Kasumi-1 (cell line): ENCODE measurements around the gene TPCN1.
A peak's percentile ranks its signal among the peaks of the same experiment; 100 is the strongest.

Source experiments
- DNase-seq, 2 experiments: peaks; one replicate each; lab custom pipeline; 2025; lab: John Stamatoyannopoulos, UW

Gene TPCN1

DNA sequence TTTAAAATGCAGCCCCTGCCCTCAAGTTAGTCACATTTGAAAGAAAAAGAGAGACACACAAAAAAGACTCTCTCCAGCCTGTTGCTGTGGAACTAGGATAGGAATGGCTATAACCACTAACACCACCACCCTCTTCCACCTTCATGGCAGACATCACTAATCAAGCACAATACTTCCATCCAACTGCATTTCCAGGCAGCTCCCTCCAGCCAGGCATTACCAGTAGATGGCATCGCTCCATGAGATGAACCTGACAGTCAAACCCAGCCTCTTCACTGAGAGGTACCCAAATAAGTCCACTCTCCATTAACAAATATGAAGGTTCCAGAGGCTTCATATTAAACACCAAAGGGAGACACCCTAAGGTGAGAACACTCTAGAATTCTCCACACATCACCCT is 89.2 kb downstream of the TPCN1 start:
- DNase-seq = peak; percentile 24 to 51

DNA sequence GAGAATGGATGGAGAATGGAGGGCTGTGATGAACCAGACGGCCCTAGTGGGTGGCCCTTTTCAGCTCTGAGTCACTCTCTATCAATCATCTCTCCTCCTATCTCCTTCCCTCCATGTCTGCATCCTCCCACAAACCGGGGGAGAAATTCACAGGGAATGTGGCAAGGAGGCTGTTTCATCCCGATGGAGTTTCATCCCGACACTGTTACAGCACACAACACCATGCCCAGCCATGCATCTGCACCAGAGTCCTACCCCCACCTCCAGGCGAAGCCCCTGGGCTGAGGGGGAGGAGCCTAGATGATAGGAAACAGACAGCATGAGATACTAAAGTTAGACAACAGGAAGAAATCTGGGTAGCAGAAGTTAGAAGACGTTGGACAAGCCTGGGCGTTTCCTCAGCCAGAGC is 92.9 kb downstream of the TPCN1 start:
- no peak for DNase-seq

DNA sequence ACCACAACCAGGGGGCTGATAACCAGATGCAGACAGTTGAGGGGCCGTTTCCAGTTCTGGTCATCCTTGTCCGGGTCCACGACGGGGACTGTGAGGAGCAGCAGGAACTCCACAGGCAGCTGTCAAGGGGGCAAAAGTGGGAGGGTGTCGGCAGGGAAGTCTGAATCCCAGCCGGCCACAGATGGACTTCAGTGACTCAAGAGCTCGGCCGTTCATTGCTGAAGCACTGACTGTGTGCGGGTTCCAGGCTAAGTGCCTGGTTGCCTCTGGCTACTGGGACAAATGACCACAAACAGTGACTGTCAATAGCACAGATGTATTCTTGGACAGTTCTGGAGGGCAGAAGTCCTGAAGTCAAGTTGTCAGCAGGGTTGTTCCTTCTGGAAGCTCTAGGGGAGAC is 94.1 kb downstream of the TPCN1 start:
- DNase-seq = no peak

DNA sequence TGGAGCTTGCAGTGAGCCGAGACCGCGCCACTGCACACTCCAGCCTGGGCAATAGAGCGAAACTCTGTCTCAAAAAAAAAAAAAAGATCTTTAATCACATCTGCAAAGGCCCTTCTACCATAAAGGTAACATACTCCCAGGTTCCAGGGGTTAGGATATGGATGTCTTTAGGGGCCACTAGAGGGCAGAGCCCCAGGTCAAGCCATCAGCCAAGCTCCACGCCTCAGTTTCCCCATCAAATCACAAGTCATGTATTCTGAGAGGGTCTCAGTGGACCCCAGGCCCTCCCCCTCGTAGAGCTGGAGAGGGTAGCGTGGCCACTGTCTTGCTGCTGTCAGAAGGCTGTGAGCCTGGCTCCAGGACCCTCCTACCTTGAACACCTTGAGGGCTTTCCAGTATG is 94.9 kb downstream of the TPCN1 start:
- DNase-seq = no peak

DNA sequence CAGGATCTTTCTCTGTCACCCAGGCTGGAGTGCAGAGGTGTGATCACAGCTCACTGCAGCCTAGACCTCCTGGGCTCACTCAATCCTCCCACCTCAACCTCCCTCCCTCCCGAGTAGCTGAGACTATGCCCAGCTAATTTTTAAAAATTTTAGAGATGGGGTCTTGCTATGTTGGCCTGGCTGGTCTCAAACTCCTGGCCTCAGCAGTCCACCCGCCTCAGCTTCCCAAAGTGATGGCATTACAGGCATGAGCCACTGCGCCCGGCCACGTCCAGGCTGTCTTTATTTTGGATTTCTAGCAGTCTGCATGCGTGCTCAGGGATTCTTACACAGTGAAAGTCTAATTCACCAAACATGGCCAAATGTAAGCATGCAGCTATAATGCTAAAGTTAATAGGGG is 95.9 kb downstream of the TPCN1 start:
- DNase-seq = no peak

DNA sequence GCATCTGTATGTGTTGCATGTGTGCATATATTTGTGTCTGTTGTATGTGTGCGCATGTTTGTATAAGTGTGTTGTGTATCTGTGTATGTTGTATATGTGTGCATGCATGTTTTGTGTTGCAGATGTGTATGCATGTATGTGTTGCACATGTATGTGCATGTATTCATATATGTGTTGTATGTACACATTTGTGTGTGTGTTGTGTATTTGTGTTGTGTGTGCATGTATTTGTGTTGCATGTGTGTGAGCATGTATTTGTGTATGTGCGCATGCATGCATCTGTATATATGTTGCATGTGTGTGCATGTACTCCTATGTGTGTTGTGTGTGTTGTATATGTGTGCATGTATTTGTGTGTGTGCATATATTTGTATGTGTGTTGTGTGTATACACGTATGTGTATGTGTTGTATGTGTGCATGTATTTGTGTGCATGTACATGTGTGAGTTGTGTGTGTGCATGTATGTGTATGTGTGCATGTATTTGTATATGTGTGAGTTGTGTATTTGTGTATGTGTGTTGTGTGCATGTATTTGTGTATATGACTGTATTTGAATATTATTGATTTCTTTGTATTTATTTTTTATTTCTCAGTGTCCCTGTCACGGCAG is 96.9 kb downstream of the TPCN1 start:
- DNase-seq = no peak

DNA sequence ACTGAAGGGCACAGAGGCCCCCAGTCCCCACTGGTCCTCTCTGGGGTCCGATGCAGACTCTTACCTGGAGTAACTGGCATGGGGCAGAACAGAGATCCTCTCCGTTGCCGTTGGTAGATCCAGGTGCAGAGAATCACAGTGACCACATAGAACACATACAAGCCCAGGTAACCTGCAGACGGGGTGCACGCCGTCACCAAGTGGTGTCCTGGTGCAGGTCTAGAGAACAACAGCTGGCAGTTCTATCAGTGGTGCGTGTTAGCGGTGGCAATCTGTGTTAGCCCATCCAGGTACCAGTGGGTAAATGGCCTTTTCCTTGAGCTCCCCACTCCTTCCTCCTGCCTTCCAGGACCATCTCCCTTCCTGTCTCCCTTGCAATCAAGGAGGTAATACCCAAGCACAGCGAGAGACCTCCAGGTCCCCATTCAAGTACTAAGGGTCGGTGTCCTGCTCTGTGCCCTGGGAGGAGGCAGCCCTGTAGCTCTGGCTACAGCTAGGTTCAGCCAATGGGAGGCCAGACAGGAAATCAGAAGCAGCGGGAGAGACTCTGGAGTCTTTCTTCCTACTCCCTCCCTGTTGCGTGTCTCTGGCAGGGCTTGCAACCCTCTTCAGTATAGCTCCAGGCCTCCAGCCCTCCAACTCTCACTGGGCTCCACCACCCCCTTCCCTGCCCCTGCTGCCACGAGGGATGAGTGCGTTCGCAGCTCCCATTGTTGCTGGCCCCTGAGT is 97.8 kb downstream of the TPCN1 start:
- no peak for DNase-seq

DNA sequence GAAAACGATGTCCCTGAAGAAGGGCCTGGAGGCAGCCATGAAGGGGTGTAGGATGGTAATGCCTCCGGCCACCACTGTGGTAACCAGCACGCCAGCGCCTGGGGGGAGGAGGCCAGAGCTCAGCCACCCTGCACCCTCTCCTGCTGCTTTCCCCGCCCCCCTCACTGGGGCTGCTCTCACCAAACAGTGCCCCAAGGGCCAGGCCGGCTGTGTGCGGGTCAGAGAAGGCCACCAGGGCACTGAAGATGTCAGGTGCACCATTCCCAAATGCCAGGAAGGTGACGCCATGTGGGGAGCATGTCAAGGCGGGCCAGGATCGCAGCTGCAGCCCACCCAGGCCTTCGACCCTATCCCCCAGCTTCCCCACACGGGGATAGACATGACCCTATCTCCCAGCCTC is 99.1 kb downstream of the TPCN1 start:
- DNase-seq = no peak

DNA sequence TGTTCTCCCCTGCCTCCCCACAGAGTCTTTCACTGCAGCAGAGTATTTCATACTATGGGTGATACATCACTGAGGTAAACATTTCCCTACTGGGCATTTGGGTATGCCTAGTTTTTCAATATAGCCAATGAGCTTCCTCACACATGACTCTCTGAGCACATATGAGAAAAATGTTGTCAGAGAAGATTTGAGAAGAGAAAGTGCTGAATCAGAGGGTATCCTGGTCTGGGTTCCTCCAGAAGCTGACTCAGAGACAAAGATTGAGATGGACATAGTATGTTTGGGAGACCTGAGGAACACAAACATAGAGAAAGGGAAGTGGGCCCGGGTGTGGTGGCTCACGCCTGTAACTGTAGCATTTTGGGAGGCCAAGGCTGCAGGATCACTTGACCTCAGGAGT is 101.1 kb downstream of the TPCN1 start:
- no peak for DNase-seq

DNA sequence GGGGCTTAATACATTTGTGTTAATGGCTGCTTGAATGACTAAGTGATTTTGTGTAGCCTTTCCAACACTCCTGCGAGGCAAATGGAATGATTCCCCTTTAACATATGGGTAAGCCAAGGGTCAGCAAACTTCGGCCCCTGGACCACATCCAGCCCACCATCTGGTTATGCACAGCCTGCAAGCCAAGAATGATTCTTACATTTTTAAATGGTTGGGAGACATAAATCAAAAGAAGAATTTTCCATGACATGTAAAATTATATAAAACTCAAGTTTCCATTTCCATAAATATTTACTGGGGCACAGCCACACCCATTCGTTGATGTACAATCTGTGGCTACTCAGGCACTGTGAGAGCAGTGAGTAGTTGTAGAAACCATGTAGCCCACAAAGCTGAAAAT is 104.7 kb downstream of the TPCN1 start:
- DNase-seq = no peak

DNA sequence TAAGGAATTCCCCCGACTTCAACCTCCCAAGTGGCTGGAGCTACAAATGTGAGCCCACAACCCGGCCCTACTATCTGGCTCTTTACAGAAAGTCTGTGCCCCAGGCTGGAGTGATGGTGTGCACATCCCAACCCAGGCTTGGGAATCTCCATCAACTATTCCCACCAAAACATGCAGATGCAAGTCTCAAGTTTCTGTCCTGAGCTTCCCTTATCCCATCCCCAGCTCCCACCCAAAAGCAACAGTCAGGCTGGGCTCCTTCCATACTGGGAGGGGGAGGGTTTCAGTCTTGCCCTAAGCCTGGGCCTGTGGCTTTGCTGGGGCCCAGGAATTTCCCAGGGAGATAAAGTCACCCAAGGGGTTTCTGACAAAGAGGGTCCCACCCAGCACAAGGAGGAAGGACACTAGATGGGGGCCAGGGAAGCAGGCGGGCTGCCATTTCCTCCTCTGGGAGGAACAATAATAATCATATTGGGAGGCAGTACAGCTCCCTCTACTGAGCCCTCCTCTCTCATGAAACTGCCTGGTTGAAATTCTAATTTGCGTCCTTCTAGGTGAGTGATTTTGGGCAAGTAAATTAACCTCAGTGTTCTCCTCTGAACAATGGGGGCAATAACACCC is 105.6 kb downstream of the TPCN1 start:
- no peak for DNase-seq

DNA sequence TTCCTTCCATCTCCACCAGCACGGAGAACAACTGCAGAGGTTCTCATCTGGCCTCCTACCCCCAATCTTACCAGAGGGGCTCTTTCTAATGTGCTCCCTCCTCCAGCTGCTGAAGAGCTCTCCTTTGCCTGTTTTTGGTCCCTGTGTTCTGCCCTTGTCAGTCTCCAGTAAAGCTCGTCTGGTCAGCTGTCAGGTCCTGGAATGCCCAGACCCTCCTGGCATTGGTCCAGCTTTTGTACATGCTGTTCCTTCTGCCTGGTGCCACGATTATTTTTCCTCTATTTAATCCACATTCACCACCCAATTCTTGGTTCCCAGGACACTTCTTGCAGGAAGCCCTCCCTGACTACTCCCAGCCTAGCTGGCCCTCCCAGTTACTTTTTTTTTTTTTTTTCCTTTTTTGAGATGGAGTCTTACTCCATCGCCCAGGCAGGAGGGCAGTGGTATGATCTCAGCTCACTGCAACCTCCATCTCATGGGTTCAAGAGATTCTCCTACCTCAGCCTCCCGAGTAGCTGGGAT is 107.2 kb downstream of the TPCN1 start:
- no peak for DNase-seq

DNA sequence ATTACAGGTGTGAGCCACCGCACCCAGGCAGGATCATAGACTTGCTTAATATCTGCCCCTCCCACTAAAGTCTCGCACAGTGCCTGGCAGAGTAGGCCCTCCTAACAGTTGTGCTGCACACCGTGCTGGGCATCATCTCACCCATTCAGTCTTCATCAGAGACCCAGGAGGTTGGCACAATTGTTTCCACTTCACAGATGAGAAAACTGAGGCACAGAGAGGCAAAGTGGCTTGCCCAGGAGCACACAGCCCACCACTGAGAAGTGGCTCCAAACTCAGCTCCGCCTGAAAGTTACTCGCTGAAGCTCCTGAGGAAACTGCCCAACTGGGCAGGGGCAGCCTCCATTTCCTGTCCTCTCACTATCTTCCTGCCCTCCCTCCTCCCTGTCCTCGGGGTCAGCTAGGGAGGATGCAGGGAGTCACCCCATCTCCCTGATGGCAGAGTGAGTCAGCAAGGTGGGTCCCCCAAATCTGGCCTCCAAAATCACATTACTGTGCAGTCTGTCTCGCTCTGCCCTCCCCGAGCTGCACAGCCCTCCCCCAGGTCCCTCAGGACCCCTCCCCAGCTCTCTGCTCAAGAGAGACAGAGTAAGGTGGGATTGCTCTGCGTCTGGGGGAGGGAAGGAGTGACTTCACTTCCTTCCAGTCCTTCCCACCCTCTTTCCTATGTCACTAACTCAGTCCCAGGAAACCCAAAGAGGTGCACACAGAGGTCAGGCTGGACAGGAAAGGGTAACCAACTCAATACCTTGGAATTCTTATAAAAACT is 107.9 kb downstream of the TPCN1 start:
- no peak for DNase-seq

DNA sequence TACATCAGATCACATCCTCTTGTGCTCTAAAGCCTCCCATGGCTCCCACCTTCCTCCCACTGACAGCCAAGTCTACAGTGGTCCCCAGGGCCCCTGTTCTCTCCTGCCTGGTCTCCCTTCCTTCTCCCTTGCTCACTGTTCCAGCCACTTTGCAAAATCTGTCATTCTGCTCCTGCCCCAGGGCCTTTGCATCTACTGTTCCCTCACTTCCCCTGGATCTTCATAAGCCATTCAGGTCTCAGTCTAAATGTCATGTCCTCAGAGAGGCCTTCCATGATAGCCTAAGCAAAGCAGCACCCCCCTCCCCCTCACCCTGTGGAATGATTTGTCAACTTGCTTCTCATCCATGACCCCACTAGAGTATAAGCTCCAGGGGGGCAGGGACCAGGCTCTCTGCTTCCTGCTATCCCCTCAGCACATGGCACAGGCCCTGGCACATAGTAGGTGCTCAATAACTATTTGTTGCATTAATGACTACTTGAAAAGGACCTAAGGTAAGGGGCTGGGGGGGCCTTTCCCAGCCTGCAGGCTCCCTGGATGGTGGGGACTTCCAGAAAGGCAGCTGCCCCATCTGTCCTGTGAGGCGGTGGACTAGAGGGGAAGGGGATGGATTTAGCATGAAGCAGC is 108.6 kb downstream of the TPCN1 start:
- no peak for DNase-seq

DNA sequence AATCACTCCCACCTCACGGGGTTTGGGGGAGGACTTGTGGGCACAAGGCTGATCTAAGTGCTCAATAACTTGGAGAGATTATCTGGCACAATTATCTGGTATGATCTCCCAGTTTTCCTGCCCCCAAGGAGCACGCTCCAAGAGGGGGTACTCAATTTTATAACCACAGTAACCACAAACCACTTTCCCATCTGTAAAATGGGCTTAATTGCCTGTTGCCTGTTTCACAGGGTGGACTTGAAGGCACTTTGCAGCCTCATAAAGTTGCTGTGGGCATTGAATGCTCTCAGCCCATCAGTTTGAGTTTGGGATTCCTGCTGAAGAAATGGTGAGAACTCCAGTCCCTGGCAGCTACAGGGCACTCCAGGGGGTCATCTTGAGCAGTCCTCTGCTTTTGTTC is 109.2 kb downstream of the TPCN1 start:
- no peak for DNase-seq

DNA sequence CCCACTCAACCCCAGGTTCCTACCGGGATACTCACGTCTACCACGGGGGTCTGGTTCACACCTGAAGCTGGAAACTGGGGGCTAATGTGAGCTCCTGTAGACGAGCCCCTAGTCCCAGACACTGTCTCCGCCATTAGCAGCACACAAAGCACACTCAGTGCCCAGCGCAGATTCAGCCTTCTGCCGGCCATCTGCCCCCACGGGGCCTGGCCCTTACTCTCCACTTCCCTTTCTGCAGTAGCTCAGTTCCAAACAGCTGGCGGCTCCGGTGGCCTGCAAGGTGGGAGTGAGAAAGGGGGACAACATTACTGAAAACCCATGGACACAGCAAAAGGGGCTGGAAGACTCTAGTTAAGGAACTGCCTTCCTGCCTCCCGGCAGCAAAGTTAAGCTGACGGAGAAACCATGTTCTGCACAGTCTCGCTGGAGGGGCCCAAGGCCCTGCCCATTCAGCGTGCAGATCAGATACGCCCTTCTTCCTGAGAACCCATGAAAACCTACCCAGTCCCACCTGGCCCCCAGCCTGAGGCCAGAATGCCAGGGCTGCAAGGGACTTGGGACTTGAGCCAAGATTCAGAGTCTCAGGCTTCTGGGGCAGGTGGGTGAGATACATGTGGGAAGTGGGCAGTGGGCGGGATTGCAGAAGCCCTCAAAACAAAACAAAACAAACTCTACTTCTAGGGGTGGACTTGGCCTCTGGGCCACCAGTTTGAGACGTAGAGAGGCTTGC is 111.6 kb downstream of the TPCN1 start:
- DNase-seq = no peak

DNA sequence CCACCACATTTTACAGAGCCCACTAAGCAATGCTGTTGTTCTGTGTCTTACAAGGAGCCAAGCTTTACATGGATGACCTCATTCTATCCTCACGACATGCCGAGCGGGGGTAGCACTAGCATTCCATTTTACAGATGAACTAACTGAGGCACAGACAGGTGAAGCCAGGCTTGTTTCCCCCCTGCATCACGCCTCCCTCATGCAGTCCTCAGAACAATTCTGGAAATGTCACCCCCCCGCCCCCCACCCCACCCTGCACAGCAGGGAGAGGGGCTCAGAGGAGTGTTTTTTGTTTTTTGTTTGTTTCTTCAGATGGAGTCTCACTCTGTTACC is 112.1 kb downstream of the TPCN1 start:
- DNase-seq = no peak

DNA sequence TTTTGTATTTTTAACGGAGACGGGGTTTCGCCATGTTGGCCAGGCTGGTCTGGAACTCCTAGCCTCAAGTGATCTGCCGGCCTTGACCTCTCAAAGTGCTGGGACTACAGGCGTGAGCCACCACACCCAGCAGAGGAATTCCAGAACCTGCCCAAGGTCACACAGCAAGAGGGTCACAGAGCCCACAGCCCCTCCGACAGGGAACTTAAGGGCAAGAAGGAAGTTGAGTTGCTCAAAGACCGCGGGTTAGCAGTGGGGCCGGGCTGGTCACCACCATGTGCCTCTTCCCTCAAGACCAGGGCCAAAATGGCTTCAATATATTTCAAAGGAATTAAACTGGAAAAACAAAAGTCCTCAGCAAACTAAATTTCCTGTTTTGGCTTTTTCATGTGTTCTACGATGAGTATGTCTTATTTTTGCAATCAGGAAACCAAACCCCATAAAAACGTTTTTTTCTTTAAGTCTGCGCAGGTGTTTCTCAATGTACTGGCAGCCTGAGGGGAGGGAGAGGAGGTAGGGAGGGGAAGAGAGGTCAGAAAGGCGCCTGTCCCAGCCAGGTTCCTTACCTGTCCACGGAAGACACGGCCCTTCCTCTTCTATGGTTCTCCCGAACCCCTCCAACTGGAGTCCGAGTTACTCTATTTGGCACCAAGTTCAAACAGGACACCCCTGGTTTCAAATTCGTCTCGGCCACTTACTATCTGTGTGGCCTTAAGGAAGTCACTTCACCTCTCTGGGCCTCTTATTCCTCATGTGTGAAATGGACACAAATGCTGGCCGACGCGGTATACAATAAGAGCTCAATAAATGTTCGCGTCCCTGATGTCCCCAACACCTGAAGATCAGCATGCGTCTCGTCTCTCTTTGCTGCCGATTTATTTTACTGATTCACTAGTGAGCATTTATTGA is 112.9 kb downstream of the TPCN1 start:
- peak; percentile 27 to 39 for DNase-seq

DNA sequence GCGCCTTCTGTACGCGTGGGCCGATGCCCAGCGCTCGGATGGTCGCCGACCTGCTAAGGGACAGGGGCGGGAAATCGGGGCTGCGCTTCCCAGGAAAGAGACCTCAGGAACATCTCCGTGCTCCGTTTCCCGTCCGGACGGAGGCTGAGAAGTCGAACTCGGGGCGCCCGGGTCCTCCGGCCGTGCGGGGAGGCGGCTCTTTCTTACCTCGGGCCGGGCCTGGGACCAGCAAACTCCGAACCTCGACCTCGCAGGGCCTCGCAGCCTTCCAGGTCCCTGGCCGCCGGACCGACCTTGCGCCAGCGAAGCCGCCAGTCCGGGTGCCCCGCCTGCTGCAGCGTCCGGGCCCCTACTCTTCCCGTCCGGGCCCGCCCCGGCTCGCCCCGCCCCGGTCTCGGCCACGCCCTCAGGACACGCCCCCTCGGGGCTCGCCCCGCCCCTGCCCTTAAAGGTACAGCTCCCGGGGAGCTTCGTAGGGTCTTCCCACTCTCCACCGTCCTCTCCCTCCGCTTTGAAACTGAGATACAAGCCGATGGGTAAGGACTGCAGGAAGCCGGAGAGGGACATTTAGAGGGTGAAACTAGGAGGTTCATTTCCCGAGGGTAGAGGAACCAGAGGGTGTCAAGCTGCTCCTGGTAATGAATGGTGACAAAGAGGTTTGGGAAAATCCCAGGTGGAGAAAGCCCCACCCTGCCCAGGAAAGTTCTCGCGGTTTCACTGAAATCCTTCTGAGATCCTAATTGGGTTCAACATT is 113.7 kb downstream of the TPCN1 start, which contains the start of gene SLC8B1:
TSS of gene SLC8B1 (minus strand) at position 324 of the 754 bp plus-strand sequence. CDS start 2,231 bp downstream, outside the sequence.
- peak; percentile 46 to 68 for DNase-seq

DNA sequence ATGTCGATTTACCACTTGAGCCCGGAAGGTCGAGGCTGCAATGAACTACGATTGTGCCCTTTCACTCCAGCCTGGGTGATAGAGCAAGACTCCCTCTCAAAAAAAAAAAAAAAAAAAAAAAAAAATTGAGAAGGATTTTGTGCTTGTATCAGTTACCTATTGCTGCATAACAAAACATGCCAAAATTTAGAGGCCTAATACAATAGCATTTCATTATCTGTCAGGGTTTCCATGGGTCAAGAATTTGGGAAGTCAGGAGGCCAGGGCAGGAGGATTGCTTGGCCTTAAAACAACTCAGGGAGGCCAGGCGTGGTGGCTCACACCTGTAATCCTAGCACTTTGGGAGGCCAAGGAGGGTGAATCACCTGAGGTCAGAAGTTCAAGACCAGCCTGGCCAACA is 118.3 kb downstream of the TPCN1 start:
- no peak for DNase-seq
